AG08395 (cell line): ENCODE data around the gene C10orf71.

Source experiments
- DNase-seq: peaks from one replicate; pipeline ENCODE4 v3.0.0; 2012; ENCODE audit warnings: mixed read lengths, low spot score

Gene C10orf71

GRCh38 chr10:49360271-49361177 lies 61.6 kb downstream of the C10orf71 start:
- no peak for DNase-seq

DNA sequence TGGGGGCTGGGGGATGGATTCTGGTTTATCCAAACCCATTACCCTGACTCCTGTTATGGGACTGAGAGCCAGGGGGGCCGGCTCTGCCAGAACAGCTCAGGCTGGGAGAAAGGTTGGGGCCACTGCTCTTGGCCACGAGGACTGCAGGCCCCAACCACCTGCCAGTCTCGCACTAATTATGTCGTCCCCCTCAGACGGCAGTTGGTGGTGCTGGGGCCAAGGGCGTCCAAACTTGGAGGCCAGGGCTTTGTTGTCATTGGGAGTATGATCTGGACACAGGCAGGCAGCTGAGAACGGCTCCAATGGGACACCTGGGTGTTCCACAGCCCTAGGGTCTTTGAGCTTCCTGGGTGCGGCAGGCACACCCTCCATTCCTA lies 62.2 kb downstream of the C10orf71 start:
- no peak for DNase-seq

- DNase-seq = no peak
Observed at GRCh38 chr10:49361735-49362568, 63.0 kb downstream of the C10orf71 start.

DNA sequence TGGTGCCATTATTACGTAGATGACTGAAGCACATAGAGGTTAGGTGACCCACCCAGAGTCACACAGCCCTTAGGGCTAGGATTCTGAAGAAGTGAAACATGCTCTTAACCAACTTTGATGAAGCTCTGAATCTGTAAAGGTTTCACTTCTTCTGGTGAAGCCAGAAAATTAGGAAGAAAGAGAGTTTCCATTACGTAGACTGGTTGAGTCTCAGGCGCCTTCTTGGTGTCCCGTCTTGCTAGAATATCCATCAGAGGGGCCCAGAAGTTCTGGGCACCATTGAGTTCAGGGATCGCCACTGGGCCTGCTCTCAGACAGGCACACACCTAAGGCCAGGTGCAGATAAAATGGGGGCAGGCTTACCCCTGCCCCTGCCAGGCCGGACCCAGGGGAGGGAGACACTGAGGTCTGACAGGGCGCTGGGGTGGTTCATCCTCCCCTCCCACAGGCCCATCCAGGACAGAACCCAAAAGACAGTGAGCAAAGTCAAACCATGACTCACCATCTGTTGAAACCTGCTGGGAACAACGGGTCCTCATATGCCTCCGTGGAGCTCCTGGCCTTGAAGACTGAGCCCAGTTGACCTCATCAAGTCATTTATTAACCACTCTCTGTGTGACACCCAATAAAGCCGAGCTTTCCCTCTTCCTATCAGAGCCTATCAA lies 63.8 kb downstream of the C10orf71 start:
- DNase-seq = no peak

DNA sequence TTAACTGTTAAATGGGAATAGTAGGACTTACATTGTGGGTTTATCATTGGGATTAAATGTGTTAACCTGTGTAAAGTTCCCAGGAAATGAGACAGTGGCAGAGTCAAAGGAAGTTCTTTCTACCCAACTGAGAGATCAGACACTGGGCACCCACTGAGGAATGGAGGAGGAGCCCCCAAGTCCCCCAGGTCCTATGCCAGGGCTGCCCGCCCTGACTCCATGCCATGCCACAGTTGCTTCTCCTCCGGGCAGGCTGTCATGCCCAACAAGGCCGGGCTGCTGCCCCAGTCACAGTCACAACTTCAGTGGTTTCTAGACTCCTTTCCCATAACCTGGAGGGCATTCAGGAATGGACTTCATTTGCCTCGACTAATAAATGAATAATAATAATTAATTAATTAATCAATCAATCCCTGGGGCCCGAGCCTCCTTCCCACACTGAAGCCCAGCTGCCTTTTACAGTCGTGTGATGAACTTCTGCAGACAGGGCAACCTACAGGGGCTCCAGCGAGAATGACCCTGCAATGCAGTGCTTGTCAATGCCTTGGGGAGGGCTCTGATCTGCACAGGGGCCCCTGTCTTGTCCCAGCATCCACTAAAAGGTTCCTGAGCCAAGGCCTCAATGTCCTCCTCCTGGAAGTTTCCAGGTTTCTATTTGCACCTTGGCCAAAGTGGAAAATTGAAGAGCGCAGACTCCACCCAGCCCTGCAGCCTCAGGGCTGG lies 64.5 kb downstream of the C10orf71 start:
- no peak for DNase-seq

GRCh38 chr10:49364051-49364450 lies 65.1 kb downstream of the C10orf71 start:
- no peak for DNase-seq

GRCh38 chr10:49364747-49365146 lies 65.8 kb downstream of the C10orf71 start:
- no peak for DNase-seq

DNA sequence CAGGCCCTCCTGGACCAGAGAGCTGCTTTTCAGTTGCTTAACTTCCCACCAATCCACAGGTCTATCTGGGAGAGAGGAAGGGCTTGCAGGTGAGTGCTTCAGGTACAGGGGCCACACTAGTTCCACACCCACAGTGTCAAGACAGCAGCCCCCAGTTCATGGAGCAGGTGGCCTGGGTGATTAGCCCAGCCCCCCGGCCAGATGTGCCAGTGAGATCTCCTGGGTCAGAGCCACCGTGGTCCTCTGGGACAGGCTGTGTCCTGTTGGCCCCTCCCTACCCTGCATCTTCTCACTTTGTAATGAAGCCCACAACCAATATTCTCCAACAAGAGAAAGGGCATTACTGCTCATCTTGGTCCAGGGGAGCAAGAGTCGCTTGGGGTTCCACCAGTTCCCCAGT lies 66.3 kb downstream of the C10orf71 start:
- DNase-seq = no peak

- no peak for DNase-seq
Observed at GRCh38 chr10:49365675-49366415, 66.9 kb downstream of the C10orf71 start.

DNA sequence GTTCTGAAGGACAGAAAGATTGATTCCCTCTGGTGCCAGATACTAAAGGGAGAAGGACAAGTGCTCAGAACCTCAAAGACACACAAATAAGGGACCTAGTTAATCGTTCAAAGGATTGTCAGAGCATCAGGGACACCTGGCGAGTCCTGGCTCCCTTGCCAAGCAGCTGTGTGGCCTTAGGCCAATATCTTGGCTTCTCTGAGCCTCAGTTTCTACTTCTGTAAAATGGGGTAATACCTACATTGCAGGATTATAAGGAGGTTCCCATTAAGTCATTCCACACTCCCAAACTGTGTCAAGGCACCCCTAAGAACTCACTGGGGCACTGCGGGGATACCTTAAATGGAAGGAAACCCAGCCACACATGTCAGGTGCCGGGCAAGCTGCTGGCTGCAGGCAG lies 67.5 kb downstream of the C10orf71 start:
- no peak for DNase-seq

GRCh38 chr10:49367600-49367999 lies 68.6 kb downstream of the C10orf71 start:
- peak; percentile 18 for DNase-seq

GRCh38 chr10:49368256-49368655 lies 69.3 kb downstream of the C10orf71 start:
- DNase-seq = no peak

- no peak for DNase-seq
Observed at GRCh38 chr10:49369216-49370162, 70.5 kb downstream of the C10orf71 start.

- DNase-seq = no peak
Observed at GRCh38 chr10:49370326-49371100, 71.5 kb downstream of the C10orf71 start.

DNA sequence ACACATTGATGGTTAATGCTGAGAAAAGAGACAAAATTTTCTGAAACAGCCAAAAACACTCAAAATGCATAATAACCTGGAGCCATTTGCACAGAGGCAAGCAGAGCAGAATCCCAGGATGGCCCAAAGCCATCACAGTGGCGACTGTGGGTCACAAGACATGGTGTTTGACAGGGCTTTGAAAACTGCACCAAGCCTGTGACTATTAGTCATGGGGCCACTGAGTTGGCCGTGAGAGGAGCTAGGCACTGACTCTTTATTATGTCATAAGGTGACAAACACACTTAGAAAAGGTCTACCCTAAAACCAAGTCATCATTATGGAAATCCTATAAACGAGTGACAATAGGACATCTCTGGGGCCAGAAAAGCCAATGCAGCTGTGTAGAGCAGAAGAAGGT lies 73.0 kb downstream of the C10orf71 start:
- no peak for DNase-seq

DNA sequence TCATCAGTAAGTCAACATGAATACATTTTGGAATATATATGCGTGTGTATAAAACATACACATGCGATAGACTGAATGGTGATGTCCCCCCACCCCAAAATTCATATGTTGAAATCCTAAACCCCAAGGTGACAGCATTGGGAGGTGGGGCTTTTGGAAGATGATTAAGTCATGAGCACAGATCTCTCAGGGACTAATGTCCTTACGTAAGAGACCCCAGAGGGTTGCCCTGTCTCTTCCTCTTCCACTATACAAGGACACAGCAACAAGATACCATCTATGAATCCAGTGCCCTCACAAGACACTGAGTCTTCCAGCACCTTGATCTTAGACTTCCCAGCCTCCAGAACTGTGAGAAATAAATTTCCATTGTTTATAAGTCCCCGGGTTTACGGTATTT lies 74.4 kb downstream of the C10orf71 start:
- DNase-seq = no peak

DNA sequence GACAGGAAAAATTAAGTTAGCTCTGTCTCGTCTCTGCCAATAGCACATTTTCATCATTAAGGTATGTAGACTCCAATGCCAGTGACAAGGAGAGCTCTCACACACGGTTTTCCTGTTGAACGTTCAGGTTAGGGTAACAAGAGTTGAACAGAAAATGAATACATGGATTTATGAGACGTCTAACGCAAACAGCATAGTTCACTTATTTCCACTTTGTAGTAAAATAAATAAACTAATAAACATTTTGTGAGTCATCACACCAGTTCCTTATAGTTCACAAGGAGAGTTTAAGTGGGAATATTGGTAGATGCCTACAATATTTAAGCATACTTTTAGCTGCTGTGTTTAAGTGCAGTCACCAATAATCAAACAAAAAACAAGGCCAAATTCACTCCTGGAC lies 75.8 kb downstream of the C10orf71 start:
- DNase-seq = no peak

DNA sequence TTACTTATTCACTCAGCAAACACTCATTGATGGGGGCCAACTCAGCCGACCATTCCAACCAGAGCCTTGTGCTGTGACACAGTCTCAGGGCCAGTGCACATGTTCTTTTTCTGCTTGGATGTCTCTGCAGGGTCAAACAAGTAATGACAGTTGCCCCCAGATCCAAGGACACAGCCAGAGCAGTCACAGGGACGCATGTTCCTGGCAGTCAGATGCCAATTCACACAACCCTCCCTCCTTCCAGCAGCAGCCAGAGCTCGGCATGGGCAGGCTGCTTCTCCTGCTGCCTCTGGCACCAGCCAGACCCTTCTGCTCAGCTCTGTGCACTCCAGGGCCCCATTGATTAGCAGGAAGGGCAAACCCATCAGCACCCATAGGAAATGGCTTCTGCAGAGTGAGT lies 76.6 kb downstream of the C10orf71 start:
- DNase-seq = no peak
